Mucosa of descending colon (tissue), 3 donors: ENCODE results near the gene PXMP2. TPM values are rescaled to one million over a fixed set of nuclear protein-coding genes. Genes with fewer than 3 reads are reported as not detected.

Experiments used
- ATAC-seq: fragments of 200-7000 bp; cut with Tn5 transposase; one replicate; pipeline ENCODE4 v1.9.1; 2020; ENCODE audit warnings: mild to moderate bottlenecking, moderate library complexity
- DNase-seq, 3 donors: peaks; one replicate each; pipeline ENCODE4 v3.0.0-alpha.2; 2020
- H3K36me3 ChIP-seq: fragments of 200-600 bp; one replicate; pipeline ENCODE4 v1.8.0; 2021; ENCODE audit warnings: low read depth, mild to moderate bottlenecking
- H3K4me1 ChIP-seq: fragments of 200-600 bp; one replicate; pipeline ENCODE4 v1.8.0; 2021; ENCODE audit warnings: low read depth, mild to moderate bottlenecking
- H3K4me3 ChIP-seq: fragments of 200-600 bp; one replicate; pipeline ENCODE4 v1.8.0; 2021; ENCODE audit warnings: mild to moderate bottlenecking
- H3K9me3 ChIP-seq: fragments of 200-600 bp; one replicate; pipeline ENCODE4 v1.8.0; 2021; ENCODE audit warnings: mild to moderate bottlenecking
- CTCF ChIP-seq: fragments of 200-600 bp; IDR thresholded peaks from one replicate; pipeline ENCODE4 v1.8.0; 2022; ENCODE audit warnings: antibody characterized with exemption, mild to moderate bottlenecking
- intact Hi-C, 2 donors: fragments of 100-400 bp; cut with DNase I in 1 of 2; cut with micrococcal nuclease in 1 of 2; formaldehyde crosslinking; loops; one replicate each; pipeline versions ENCODE4 v1.11.0 to v1.11.1; 2022; cut with DNase I, micrococcal nuclease
- total RNA-seq, 3 donors: library from RNA; stranded (reverse); fragmentation: NEBNext Ultra II Directional in 2 of 3; extraction: Animal tissue kit (Norgen Biotek cat#: 25700) in 2 of 3; gene quantifications; one replicate each; pipeline versions ENCODE4 v1.2.1 to v1.2.4, GENCODE V29; 2021 to 2023
- donor health status: DM: no; HTN: no; CAD: no; lungs with moderate emphysema.
- donor health status: DM: no; HTN: no; CAD: no.
- donor health status: DM: no; HTN: yes; CAD: no.

PXMP2 gene
- total RNA-seq, 3 donors from 2014 or later = 52.1 to 141 (median 66.3) TPM

GRCh38 chr12:132729541-132730320, 42.3 kb downstream of the PXMP2 start:
- no peak for TF ChIP-seq CTCF
- intact Hi-C loops = no loop called here
- ATAC-seq = no peak
- DNase-seq = no peak
- Histone ChIP-seq H3K9me3 (no peaks in the 10 kb centered on the region), H3K36me3 (peaks cover 16% of the 10 kb centered on the region), H3K4me1 (no peaks in the 10 kb centered on the region), H3K4me3 (no peak overlapping the region)

- Histone ChIP-seq H3K9me3 (no peaks in the 10 kb centered on the region), H3K36me3 (peaks cover 22% of the 10 kb centered on the region), H3K4me1 (no peaks in the 10 kb centered on the region), H3K4me3 (no peak overlapping the region)
- no peak for ATAC-seq
- no peak for DNase-seq
- intact Hi-C loops = no loop called here
- TF ChIP-seq CTCF = no peak
Observed at GRCh38 chr12:132730353-132730752, 43.0 kb downstream of the PXMP2 start.

- intact Hi-C loops = no loop called here
- TF ChIP-seq CTCF = no peak
- no peaks in the 10 kb centered on the region for H3K4me1 ChIP-seq
- ATAC-seq = no peak
- no peaks in the 10 kb centered on the region for H3K9me3 ChIP-seq
- H3K4me3 ChIP-seq = no peak overlapping the region
- DNase-seq = no peak
- H3K36me3 ChIP-seq = peaks cover 24% of the 10 kb centered on the region
Observed at GRCh38 chr12:132731574-132731973, 44.2 kb downstream of the PXMP2 start.

GRCh38 chr12:132734206-132734605, 46.8 kb downstream of the PXMP2 start:
- intact Hi-C loops = no loop called here
- no peaks in the 10 kb centered on the region for H3K4me1 ChIP-seq
- H3K36me3 ChIP-seq = peaks cover 19% of the 10 kb centered on the region
- no peak for TF ChIP-seq CTCF
- DNase-seq (peak in 1 of 3 donors; percentile 17), ATAC-seq (no peak)
- H3K9me3 ChIP-seq = no peaks in the 10 kb centered on the region
- no peak overlapping the region for H3K4me3 ChIP-seq

- TF ChIP-seq CTCF = no peak
- Histone ChIP-seq H3K4me3 (no peak overlapping the region), H3K9me3 (no peaks in the 10 kb centered on the region), H3K4me1 (no peaks in the 10 kb centered on the region), H3K36me3 (peaks cover 19% of the 10 kb centered on the region)
- DNase-seq = peak in 1 of 3 donors; percentile 42
- ATAC-seq = no peak
- intact Hi-C loops = no loop called here
Observed at GRCh38 chr12:132735496-132735895, 48.1 kb downstream of the PXMP2 start.
